CD4-positive, alpha-beta T cell treated with Interferon alpha-2 for 1 hour (primary cell): ENCODE results near the gene HAUS5.
A peak's percentile ranks its signal among the peaks of the same experiment; 100 is the strongest.
"Not testable (repeated sequence)": the region's sequence is repeated elsewhere in the genome, so short reads cannot be mapped to it uniquely, and the experiment has no call there.

Experiments used
- DNase-seq, 2 donors: peaks; one replicate each; pipeline ENCODE4 v3.0.0-alpha.2; 2020 to 2022

HAUS5 gene

DNA sequence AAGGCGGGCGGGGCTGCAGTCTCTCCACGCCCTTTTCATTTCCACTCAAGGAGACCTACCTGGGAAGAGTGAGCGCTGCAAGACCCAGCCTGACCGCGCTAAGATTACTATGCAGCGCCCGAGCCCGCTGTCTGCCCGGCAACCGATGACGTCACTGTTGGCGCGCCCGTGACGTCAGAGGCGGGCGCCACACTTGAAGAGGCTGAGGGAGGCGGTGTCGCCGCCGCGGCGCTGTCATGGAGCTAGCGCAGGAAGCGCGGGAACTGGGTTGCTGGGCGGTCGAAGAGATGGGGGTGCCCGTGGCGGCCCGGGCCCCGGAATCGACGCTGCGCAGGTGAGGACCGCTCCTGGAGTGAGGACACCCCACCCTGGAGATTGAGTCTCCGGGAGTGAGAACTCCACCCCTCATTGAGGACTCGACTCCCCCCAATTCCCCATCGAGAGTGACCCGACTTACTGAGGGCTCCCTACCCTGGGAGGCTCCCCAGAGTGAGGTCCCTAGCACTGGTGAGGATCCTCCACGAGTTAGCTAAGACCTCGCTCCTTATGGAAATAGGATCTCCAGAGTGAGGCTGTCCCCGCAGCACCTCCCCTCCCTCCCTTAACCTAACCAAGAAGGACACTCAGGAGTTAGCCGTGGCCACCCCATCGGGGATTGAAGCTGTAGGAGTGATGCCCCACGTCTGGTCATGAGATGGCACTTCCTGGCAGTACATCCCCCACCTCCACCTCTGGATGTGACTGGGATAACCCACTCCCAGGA, at the start of gene HAUS5:
TSS of gene HAUS5 (plus strand) at position 177 of the 763 bp plus-strand sequence. CDS start at position 237, 60 bp downstream.
- DNase-seq = peak; percentile 94 to 97

GRCh38 chr19:35562776-35563175, 49.8 kb upstream of the HAUS5 start:
- no peak for DNase-seq

GRCh38 chr19:35563207-35563829, 49.2 kb upstream of the HAUS5 start, which contains the start of gene ATP4A:
ATP4A (minus strand) TSS chr19:35563658; CDS start chr19:35563629, 29 bp downstream.
- no peak for DNase-seq

DNA sequence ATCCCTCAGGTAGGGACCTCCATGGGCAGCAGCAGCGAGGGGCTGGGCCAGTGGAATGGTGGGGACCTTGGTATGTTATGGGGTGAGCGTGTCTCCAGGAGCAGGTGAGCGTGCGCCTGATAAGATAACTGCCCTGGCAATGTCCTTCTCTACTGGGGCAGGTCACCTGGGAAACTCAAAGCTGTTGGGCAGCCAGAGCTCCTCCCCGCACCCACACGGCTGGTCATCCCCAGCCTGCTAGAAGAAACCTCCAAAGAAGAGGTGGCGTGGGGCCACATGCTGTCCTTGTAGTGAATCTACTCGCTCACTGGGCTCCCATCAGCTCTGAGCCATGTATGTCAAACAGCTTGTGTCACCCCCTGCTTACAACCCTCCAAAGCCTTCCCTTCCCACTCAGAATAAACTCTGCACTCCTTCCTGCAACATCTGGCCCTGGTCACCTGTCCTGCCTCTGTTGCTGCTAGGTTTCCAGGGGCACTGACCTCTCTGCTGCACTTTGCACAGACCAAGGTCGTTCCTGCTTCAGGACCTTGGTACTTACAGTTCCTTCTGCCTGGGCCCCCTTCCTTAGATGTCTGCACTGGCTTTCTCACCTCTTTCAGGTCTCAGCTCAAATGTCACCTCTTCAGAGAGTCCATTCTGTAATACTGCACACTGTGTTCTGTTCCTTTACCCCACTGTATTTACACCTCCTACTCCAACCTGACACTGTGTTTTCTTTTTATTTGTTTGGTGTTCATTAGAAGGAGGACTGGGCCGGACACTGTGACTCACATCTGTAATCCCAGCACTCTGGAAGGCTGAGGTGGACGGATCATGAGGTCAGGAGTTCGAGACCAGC, 47.3 kb upstream of the HAUS5 start:
- no peak for DNase-seq

- DNase-seq = no peak
These were observed 45.8 kb upstream of the HAUS5 start for GRCh38 chr19:35566738-35567137.

DNA sequence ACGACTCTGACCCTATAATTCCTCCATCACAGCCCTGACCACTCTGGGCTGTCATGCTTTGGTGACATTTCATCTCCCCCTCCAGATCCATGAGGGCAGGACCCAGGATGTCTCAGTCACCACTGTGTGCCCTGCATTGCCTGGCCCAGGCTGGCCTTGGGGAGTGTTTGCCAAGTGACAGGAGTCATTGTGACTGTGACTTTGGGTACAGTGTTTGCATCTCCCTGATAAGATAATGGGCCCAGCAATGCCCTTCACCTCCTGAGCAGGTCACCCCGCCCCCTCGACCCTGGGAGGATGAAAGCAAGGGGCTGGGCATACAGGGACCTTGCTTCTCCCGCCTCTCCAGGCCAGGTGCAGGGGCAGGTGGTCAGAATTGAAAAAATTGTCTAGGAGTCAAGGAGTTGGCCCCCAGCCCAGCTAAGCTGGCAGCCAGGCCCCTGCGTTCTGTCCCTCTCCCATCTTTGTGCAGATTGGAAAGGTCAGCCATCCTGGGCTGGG, 43.2 kb upstream of the HAUS5 start:
- DNase-seq = no peak

DNA sequence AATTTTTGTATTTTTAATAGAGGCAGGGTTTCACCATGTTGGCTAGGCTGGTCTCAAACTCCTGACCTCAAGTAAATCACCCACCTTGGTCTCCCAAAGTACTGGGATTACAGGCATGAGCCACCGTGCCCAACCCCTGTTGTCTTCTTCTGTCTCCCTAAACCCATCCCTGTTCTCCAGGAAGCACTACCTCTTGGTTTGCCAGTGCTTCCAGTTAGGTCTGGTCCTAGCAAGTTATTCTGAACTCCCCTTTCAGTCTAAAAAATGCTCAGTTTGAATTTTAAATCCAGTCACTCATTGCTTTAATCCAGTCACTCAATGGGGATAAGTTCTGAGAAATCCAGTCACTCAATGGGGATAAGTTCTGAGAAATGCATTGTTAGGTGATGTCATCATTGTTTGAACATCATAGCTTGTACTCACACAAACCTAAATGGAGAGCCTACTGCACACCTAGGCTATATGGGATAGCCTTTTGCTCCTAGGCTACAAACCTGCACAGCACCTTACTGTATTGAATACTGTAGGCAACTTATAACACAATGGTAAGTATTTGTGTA, 41.0 kb upstream of the HAUS5 start:
- no peak for DNase-seq

DNA sequence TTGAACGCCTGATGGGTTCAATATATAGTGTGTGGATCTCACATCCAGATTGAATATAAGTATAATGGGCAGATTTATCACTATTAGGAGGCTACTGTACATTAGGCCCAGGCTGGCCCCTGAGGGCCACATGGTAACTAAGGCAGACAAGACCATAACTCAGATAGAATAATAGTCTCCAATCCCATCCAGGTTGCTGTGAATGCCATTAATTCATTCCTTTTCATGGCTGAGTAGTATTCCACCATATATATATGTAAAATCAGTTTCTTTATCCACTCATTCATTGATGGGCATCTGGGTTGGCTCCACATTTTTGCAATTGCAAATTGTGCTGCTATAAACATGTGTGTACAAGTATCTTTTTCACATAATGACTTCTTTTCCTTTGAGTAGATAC, 34.6 kb upstream of the HAUS5 start:
- no peak for DNase-seq

- DNase-seq = no peak
These were observed 33.8 kb upstream of the HAUS5 start for GRCh38 chr19:35578707-35579106.

DNA sequence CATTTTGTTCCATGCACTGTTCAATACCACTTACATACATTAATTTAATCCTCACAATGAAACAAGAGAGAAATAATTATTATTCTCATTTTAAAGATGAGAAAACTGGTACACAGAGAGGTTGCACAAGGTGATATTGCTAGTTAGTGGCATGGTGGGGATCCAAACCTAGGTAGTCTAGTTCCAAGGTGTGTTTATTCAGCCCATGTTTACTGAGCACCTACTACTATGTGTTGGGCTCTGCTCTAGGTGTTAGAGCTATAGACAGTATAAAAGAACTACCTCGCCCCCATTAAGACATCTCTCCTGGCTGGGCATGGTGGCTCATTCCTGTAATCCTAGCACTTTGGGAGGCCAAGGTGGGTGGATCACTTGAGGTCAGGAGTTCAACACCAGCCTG, 29.8 kb upstream of the HAUS5 start:
- DNase-seq = no peak

DNA sequence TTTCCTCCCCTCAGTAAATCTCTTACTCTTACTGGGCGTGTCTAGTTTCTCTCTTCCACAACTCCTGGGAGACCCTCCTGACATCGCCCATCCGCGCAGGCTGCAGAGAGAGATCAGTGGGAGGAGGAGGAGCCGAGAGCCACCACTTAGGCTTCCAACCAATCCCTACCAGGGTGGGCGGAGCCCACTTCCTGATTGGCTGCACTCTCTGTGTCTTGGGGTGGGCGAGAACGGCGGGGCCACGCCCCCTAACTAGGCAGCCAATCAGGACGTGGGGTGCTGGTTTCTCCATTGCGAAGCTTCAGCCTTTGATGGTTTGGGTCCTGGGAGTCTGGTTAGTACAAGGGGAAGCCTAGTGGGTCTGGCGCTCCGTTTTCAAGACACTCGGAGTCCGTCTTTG, 26.7 kb upstream of the HAUS5 start, which contains the start of gene PMIS2:
TSS of gene PMIS2 (plus strand) at position 326 of the 400 bp plus-strand sequence. CDS start 87 bp downstream, outside the sequence.
- peak in 1 of 2 donors; percentile 13 for DNase-seq

DNA sequence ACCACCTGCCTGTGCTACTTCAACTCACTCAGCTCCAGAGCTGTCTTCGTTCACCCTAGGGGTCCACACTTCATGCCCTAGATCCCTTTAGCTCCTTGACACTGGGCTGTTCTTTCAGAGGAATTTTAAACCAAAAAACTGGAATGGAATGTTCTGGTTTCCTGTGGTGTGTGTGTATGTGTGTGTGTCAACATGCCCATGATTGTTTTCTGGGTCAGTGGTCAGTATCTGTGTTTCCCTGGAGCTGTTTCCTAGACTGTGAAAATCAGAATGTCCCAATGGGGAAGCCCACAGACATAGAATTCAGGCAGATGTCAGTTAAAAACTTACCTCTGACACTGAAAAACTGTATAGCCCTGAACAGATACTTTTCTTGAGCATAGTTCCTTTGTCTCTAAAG, 25.2 kb upstream of the HAUS5 start:
- no peak for DNase-seq

GRCh38 chr19:35590875-35591274, 21.7 kb upstream of the HAUS5 start:
- DNase-seq = no peak

- peak; percentile 15 to 50 for DNase-seq
These were observed 20.3 kb upstream of the HAUS5 start for GRCh38 chr19:35592226-35592625.

DNA sequence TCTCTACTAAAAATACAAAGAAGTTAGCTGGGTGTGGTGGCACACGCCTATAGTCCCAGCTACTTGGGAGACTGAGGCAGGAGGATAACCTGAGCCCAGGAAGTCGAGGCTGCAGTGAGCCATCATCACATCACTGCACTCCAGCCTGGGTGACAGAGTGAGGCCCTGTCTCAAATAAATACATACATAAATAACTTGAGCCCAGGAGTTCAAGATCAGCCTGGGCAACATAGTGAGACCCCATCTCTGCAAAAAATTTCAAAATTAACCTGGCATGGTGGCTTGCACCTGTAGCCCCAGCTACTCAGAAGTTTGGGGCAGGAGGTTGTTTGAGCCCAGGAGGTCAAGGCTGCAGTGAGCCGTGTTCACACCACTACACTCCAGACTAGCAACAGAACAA, 17.5 kb upstream of the HAUS5 start:
- not testable (repeated sequence) for DNase-seq

DNA sequence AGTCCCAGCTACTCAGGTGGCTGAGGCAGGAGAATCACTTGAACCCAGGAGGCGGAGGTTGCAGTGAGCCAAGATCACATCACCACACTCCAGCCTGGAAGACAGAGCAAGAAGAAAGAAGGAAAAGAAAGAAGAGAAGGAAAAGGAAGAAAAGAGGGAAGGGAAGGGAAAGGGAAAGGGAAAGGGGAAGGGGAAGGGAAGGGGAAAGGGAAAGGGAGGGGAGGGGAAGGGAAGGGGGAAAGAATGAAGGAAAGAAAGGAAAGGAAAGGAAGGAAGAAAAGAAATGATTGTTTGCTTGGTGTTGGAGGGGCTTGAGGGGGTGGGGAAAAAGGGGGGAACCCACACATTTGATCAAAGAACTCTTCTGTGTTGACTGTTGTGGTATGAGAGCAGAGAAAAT, 16.6 kb upstream of the HAUS5 start:
- no peak for DNase-seq

- DNase-seq = no peak
These were observed 16.1 kb upstream of the HAUS5 start for GRCh38 chr19:35596366-35596999.

- no peak for DNase-seq
These were observed 10.6 kb upstream of the HAUS5 start for GRCh38 chr19:35601971-35602370.

DNA sequence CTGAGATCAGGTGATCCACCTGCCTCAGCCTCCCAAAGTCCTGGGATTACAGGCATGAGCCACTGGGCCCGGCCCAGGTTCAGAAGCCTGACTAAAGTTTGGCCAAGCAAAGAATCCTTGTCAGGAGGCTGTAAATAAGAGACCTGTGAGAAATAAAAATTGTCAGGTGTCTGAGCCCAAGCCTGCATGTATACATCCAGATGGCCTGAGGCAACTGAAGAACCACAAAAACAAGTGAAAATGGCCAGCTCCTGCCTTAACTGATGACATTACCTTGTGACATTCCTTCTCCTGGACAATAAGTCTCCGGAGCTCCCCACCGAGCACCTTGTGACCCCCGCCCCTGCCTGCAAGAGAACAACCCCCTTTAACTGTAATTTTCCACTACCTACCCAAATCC, 8.1 kb upstream of the HAUS5 start:
- DNase-seq = not testable (repeated sequence)

GRCh38 chr19:35607170-35607569, 5.4 kb upstream of the HAUS5 start:
- DNase-seq = not testable (repeated sequence)

DNA sequence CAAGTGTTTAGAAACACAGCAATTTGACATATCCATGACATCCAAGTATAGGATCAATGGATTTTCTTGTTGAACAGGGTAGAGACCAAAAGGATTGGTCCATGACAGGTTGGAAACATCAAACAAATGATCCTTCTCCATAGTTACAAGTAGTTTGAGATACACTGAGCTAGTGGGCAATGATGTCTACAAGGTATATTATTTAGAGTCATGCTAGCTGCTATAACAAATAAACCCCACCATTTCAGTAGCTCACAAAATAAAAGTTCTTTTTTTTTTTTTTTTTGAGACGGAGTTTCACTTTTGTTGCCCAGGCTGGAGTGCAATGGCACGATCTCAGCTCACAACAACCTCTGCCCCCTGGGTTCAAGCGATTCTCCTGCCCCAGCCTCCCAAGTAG, 4.9 kb upstream of the HAUS5 start:
- DNase-seq = no peak

- peak in 1 of 2 donors; percentile 34 for DNase-seq
These were observed 4.3 kb upstream of the HAUS5 start for GRCh38 chr19:35608251-35608650.
